Measurements from ENCODE around the gene MAL. TPM values are rescaled to one million over a fixed set of nuclear protein-coding genes. Genes with fewer than 3 reads are reported as not detected.

MAL gene
- polyA plus RNA-seq, 1 of the 3 experiments (the other 2 are of a cell fraction), result not detected

GRCh38 chr2:95061601-95062183 lies 36.2 kb downstream of the MAL start (continued):
- TF ChIP-seq PBX3 (IDR thresholded peaks at IDR 0.05), result no peak
- TF ChIP-seq SMC3 (IDR thresholded peaks at IDR 0.05; ENCODE audit: low read depth, low read length), result no peak
- no peak for TF ChIP-seq TEAD4 (IDR thresholded peaks at IDR 0.05; ENCODE audit: borderline replicate concordance, insufficient read depth)
- no peak for TF ChIP-seq ZBTB33 (IDR thresholded peaks at IDR 0.05; ENCODE audit: borderline replicate concordance, low read depth)

- H3K4me2 ChIP-seq, result no peak overlapping the region
- ChIA-PET POLR2A (no interaction called here), CTCF (interaction anchor here (0.6 to 2.3 kb wide), 4 partner anchors 12 to 68 kb away, joined by 3 to 13 read pairs (median 4); no protein-coding TSS in a partner anchor)
- DNase-seq, result no peak
- H3F3A ChIP-seq (replicated peaks; ENCODE audit: insufficient read depth), result no peaks in the 10 kb centered on the region
- H2AFZ ChIP-seq (ENCODE audit: low read depth), result no peak overlapping the region
- H3K27ac ChIP-seq (ENCODE audit: low read depth in 2 of 2, low read length in 1 of 2), result no peak overlapping the region
- H3K9ac ChIP-seq, result no peak overlapping the region
- peaks cover 66% of the 10 kb centered on the region; the same call in 1 of the 2 replicates for H3K27me3 ChIP-seq (ENCODE audit: insufficient read depth)
- H3K9me3 ChIP-seq, result no peaks in the 10 kb centered on the region
- H3K4me3 ChIP-seq (ENCODE audit: low read depth in 2 of 2, low read length in 1 of 2), result no peak overlapping the region
- no peaks in the 10 kb centered on the region for H3K79me2 ChIP-seq (ENCODE audit: insufficient read depth)
- no peaks in the 10 kb centered on the region for H3K9me2 ChIP-seq
- 34% methylated on average over 11 of the region's 11 CpGs for WGBS (ENCODE audit: low lambda C conversion rate)
- H3K4me1 ChIP-seq (ENCODE audit: control insufficient read depth in 1 of 2, insufficient read depth in 2 of 2, low read depth in 1 of 2, low read length in 1 of 2), result no peaks in the 10 kb centered on the region
- H4K20me1 ChIP-seq (ENCODE audit: insufficient read depth), result no peaks in the 10 kb centered on the region
- no peaks in the 10 kb centered on the region for H3K36me3 ChIP-seq (replicated peaks in 1 of 2; ENCODE audit: control insufficient read depth in 1 of 2, insufficient read depth in 2 of 2, low read length in 1 of 2)
- no peak for TF ChIP-seq GABPA (IDR thresholded peaks at IDR 0.05; ENCODE audit: low read depth)
- no peak for TF ChIP-seq RXRA (IDR thresholded peaks at IDR 0.05; ENCODE audit: borderline replicate concordance, low read depth)
- no peak for TF ChIP-seq JUND (IDR thresholded peaks at IDR 0.05)
- TF ChIP-seq USF1 (IDR thresholded peaks at IDR 0.05; ENCODE audit: borderline replicate concordance, low read depth), result no peak
- no peak for TF ChIP-seq GATA2 (CRISPR knock-in tag; IDR thresholded peaks at IDR 0.05)
- TF ChIP-seq CTCF (IDR thresholded peaks at IDR 0.05), result no peak
- TF ChIP-seq SIN3A (IDR thresholded peaks at IDR 0.05; ENCODE audit: borderline replicate concordance, low read depth, low read length), result no peak
- no peak for TF ChIP-seq CHD2 (IDR thresholded peaks at IDR 0.05; ENCODE audit: low read length, partially characterized antibody)
- TF ChIP-seq USF2 (IDR thresholded peaks at IDR 0.05; ENCODE audit: borderline replicate concordance, low read depth, low read length), result no peak
- TF ChIP-seq TCF12 (IDR thresholded peaks at IDR 0.05), result no peak
- TF ChIP-seq REST (IDR thresholded peaks at IDR 0.05; ENCODE audit: low read depth, low read length), result no peak
- TF ChIP-seq IRF3 (IDR thresholded peaks at IDR 0.05; ENCODE audit: low read depth, low read length), result no peak
- no peak for TF ChIP-seq SMC3 (IDR thresholded peaks at IDR 0.05; ENCODE audit: low read depth, low read length)
- TF ChIP-seq NFIC (IDR thresholded peaks at IDR 0.05; ENCODE audit: borderline replicate concordance), result no peak
Measured at GRCh38 chr2:95062242-95063085, 37.0 kb downstream of the MAL start.

Data from SK-N-SH (cell line).